G401.6 (cell line): ENCODE results near the gene SRC.

Experiments
- FAIRE-seq: peaks from 2 replicates; lab custom pipeline; 2012; peaks lifted over from hg19 to GRCh38; lab: Jason Lieb, UNC

SRC gene

GRCh38 chr20:37397076-37397953 lies 51.4 kb downstream of the SRC start:
- FAIRE-seq = no peak

- no peak for FAIRE-seq
Observed at GRCh38 chr20:37397954-37398749, 52.2 kb downstream of the SRC start.

- no peak for FAIRE-seq
Observed at GRCh38 chr20:37398750-37399621, 53.0 kb downstream of the SRC start.

DNA sequence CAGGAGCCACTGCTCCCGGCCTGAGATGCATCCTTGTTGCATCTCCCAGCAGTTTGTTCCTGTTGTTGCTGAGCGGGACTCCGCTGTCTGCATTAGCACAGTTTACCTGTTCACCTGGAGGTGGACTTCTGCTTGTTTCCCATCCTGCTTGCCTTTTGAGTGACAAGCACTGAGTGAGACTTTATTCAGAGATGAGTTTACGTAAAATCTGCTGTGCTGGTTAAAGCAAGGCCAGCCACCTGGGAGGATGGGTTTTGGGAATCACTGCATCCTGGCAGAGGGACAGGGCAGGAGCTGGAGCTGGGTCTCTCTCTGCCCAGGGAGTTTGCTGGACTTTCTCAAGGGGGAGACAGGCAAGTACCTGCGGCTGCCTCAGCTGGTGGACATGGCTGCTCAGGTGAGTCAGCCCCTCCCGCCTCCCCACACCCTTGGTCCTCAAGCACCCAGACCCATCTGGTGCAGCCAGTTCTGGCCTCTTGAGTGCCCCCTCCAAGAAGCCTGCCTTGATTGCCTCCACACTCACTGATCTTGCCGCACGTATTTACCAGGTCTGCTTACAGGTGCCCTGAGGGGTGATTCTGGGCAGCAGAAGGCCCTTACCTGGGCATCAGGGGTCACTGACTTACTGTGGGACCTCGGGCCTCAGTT lies 55.5 kb downstream of the SRC start:
- FAIRE-seq = no peak

- no peak for FAIRE-seq
Observed at GRCh38 chr20:37401930-37402675, 56.2 kb downstream of the SRC start.

GRCh38 chr20:37403107-37404033 lies 57.4 kb downstream of the SRC start:
- no peak for FAIRE-seq

DNA sequence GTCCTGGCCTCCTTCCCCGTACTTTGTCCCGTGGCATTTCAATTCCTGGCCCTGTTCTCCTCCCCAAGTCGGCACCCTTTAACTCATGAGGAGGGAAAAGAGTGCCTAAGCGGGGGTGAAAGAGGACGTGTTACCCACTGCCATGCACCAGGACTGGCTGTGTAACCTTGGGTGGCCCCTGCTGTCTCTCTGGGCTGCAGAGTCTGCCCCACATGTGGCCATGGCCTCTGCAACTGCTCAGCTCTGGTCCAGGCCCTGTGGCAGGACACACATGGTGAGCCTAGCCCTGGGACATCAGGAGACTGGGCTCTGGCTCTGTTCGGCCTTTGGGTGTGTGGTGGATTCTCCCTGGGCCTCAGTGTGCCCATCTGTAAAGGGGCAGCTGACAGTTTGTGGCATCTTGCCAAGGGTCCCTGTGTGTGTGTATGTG lies 58.5 kb downstream of the SRC start:
- no peak for FAIRE-seq

DNA sequence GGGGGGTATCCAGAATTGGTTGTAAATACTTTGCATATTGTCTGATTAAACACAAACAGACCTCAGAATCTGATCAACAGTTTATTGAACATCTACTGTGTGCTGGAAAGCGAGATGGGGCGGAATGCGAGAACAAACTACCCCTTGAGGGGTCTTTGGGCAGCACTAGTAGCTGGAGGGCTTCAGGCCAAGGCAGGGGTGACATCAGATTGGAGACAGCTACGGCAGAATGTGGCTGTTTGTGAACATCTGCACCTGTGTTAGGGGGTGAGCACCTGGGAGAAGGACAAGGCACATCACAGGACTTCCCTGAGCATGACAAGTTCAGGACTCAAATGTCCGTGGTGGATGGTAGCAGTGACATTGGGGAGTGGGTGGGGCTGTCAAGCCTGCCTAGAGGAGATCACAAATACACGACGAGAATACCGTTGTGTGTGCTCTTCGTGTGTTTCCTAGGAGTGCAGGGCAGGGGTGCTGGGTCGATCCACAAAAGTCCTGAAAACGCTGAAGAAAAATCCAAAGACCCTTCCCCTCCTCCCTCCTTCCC lies 59.5 kb downstream of the SRC start:
- FAIRE-seq = no peak

GRCh38 chr20:37406010-37406998 lies 60.4 kb downstream of the SRC start:
- FAIRE-seq = no peak

GRCh38 chr20:37407019-37407566 lies 61.2 kb downstream of the SRC start:
- no peak for FAIRE-seq

DNA sequence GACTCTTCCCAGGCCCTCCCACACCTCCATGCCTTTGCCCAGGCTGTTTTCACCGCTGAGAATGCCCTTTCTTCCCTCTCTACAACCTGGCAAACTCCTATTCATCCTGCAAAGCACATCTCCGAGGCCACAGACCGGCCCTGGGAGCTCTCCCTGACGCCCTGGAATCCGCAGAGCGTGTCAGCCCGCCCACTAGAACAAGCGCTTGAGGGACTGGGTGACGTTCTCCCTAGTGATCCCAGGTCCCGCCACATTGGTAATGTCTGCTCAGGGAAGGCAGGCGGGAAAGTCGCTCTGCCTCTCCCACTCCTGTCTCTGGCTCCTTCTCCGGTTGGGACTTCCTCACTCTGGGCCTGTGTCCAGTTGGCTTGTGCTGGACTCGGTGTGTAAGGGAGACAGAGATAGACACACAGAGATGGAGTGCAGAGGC lies 61.6 kb downstream of the SRC start:
- FAIRE-seq = no peak

DNA sequence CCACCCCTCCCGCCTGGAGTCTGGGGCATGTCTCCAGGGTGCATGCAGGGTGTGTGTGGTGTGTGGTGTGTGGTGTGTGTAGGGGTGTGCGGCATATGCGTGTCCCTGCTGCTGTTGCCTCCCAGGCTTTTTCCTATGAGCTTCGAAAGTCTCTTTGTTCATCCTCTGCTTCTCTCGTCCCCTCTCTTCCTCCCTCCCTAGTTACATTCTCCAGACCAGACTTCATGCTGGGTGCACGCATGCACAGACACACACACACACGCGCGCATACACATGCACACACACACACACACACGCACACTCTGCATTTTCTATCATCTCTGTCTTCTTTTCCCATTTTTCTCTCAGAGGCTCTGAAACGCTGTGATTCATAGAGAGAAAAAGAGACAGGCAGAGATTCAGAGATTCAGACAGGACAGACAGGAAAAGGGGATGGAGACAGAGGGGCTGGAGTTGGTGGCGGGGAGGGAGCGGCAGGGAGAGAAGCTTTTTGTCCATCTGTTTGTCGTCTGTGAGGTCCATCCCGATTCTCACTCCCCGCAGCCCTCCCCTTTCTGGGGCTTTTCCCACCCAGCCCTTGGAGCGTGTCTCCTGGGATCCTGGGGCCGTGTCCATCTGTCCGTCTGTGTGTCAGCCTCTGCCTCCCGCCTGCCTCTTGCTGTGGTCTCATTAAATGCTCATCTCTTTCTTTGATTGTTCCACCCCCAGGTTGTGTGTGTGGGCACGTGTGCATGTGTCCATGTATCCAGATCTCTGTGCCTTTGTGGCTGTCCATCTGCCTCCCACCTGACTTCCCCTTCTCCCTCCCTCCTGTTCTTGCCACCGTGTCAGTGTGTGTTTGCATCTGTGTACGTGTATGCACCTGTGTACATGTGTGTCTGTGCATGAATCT lies 62.6 kb downstream of the SRC start:
- FAIRE-seq = no peak

GRCh38 chr20:37411408-37412219 lies 65.7 kb downstream of the SRC start:
- no peak for FAIRE-seq

GRCh38 chr20:37413023-37413334 lies 67.0 kb downstream of the SRC start:
- no peak for FAIRE-seq

GRCh38 chr20:37413379-37413778 lies 67.4 kb downstream of the SRC start:
- no peak for FAIRE-seq
